ENCODE results near the gene GSK3A.

DNA sequence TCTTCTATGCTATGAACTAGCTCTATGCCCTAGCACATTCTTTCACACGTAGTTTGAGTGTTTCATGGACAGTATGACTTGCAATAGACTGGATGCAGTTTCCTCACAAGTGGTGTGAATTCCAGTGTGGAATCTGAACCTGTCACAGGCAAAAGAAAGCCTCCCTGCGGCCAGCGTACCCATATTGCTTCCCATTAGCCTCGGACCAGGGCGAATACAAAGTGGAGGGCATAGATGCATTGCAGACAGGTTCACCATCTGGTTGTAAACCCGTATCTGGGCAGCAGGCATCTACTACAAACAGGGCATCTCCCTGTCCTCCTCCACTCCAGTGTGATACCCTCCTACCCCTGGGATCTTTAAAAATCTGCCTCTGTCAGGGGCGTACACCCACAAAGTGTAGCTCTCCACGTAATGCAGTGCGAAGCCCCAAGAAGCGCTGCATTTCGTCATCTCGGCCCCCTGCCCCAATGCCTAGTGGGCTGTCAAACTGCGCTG is 25.3 kb upstream of the GSK3A start:
- TF ChIP-seq, protein P1, sequence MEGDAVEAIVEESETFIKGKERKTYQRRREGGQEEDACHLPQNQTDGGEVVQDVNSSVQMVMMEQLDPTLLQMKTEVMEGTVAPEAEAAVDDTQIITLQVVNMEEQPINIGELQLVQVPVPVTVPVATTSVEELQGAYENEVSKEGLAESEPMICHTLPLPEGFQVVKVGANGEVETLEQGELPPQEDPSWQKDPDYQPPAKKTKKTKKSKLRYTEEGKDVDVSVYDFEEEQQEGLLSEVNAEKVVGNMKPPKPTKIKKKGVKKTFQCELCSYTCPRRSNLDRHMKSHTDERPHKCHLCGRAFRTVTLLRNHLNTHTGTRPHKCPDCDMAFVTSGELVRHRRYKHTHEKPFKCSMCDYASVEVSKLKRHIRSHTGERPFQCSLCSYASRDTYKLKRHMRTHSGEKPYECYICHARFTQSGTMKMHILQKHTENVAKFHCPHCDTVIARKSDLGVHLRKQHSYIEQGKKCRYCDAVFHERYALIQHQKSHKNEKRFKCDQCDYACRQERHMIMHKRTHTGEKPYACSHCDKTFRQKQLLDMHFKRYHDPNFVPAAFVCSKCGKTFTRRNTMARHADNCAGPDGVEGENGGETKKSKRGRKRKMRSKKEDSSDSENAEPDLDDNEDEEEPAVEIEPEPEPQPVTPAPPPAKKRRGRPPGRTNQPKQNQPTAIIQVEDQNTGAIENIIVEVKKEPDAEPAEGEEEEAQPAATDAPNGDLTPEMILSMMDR (IDR thresholded peaks at IDR 0.05; ENCODE audit: low read depth, low read length) = no peak
- TF ChIP-seq EZH2phosphoT487 (IDR thresholded peaks at IDR 0.05; ENCODE audit: low read depth) = no peak
